H1 (cell line): ENCODE results near the gene TUBGCP5. TPM values are rescaled to one million over a fixed set of nuclear protein-coding genes. Genes with fewer than 3 reads are reported as not detected.

Source experiments
- CHD1 ChIP-seq: IDR thresholded peaks from 2 replicates; pipeline ENCODE4 v1.6.1; 2012; ENCODE audit warnings: low read depth, low read length, improper control_type of control experiment
- CHD2 ChIP-seq: IDR thresholded peaks from 2 replicates; pipeline ENCODE4 v1.6.1; 2012; ENCODE audit warnings: low read length, improper control_type of control experiment
- KDM1A ChIP-seq: fragments of 200-600, 300-600 bp; sonication (generic); IDR thresholded peaks from 2 replicates; pipeline ENCODE4 v1.7.1; 2016; ENCODE audit warnings: mild to moderate bottlenecking, low read length, borderline replicate concordance
- RAD21 ChIP-seq, 2 experiments: IDR thresholded peaks in 1 of 2; conservative IDR thresholded peaks in 1 of 2; 2 replicates each; pipeline ENCODE4 v1.6.1; 2011; ENCODE audit warnings: low read depth in 2 of 2, low read length in 2 of 2, improper control_type of control experiment in 1 of 2, inconsistent platforms in 1 of 2, mild to moderate bottlenecking in 1 of 2, moderate library complexity in 1 of 2
- RFX5 ChIP-seq: IDR thresholded peaks from 2 replicates; pipeline ENCODE4 v1.6.1; 2011; ENCODE audit warnings: low read depth, low read length, improper control_type of control experiment, borderline replicate concordance
- RXRA ChIP-seq: IDR thresholded peaks from 2 replicates; pipeline ENCODE4 v1.6.1; 2011; ENCODE audit warnings: low read depth, mild to moderate bottlenecking, low read length, moderate library complexity; ENCODE audit not compliant: insufficient read depth
- polyA plus RNA-seq, 7 experiments: library from polyadenylated mRNA; depleted of rRNA in 3 of 7; stranded (reverse) in 5 of 7; unstranded in 2 of 7; fragments of >200 nt in 5 of 7; fragments of 200-250 nt in 2 of 7; gene quantifications; 1 replicate in 5 of 7; 2 replicates in 1 of 7; 4 replicates in 1 of 7; pipeline versions ENCODE4 v1.2.1 to v1.2.3, GENCODE V29; 2011 to 2013; ENCODE audit warnings: missing spikeins in 2 of 7, mixed read lengths in 2 of 7
- total RNA-seq: library from RNA; stranded (reverse); fragmentation: NEBNext Ultra II Directional; extraction: Animal tissue kit (Norgen Biotek cat#: 25700); gene quantifications from 2 replicates; pipeline ENCODE4 v1.2.1, GENCODE V29; 2021
- TF ChIP-seq, protein P1 (sequence below): fragments of 300-600 bp; sonication (generic); IDR thresholded peaks from 2 replicates; pipeline ENCODE4 v1.7.1; 2012; ENCODE audit warnings: low read length, moderate library complexity, mild to moderate bottlenecking, inconsistent platforms; ENCODE audit not compliant: insufficient replicate concordance
- TF ChIP-seq, protein P2 (sequence below): IDR thresholded peaks from 2 replicates; pipeline ENCODE4 v1.6.1; 2011; ENCODE audit warnings: low read depth, mild to moderate bottlenecking, low read length; ENCODE audit not compliant: insufficient read depth
- TF ChIP-seq, protein P3 (sequence below): IDR thresholded peaks from 2 replicates; pipeline ENCODE4 v1.6.1; 2012; ENCODE audit warnings: inconsistent platforms

Gene TUBGCP5
- total and polyA plus RNA-seq, 2 of the 8 experiments (the other 6 are each of a cell fraction or from before 2014, with no cell fraction given) = 6.3 to 12.5 TPM

- TF ChIP-seq, protein P1, sequence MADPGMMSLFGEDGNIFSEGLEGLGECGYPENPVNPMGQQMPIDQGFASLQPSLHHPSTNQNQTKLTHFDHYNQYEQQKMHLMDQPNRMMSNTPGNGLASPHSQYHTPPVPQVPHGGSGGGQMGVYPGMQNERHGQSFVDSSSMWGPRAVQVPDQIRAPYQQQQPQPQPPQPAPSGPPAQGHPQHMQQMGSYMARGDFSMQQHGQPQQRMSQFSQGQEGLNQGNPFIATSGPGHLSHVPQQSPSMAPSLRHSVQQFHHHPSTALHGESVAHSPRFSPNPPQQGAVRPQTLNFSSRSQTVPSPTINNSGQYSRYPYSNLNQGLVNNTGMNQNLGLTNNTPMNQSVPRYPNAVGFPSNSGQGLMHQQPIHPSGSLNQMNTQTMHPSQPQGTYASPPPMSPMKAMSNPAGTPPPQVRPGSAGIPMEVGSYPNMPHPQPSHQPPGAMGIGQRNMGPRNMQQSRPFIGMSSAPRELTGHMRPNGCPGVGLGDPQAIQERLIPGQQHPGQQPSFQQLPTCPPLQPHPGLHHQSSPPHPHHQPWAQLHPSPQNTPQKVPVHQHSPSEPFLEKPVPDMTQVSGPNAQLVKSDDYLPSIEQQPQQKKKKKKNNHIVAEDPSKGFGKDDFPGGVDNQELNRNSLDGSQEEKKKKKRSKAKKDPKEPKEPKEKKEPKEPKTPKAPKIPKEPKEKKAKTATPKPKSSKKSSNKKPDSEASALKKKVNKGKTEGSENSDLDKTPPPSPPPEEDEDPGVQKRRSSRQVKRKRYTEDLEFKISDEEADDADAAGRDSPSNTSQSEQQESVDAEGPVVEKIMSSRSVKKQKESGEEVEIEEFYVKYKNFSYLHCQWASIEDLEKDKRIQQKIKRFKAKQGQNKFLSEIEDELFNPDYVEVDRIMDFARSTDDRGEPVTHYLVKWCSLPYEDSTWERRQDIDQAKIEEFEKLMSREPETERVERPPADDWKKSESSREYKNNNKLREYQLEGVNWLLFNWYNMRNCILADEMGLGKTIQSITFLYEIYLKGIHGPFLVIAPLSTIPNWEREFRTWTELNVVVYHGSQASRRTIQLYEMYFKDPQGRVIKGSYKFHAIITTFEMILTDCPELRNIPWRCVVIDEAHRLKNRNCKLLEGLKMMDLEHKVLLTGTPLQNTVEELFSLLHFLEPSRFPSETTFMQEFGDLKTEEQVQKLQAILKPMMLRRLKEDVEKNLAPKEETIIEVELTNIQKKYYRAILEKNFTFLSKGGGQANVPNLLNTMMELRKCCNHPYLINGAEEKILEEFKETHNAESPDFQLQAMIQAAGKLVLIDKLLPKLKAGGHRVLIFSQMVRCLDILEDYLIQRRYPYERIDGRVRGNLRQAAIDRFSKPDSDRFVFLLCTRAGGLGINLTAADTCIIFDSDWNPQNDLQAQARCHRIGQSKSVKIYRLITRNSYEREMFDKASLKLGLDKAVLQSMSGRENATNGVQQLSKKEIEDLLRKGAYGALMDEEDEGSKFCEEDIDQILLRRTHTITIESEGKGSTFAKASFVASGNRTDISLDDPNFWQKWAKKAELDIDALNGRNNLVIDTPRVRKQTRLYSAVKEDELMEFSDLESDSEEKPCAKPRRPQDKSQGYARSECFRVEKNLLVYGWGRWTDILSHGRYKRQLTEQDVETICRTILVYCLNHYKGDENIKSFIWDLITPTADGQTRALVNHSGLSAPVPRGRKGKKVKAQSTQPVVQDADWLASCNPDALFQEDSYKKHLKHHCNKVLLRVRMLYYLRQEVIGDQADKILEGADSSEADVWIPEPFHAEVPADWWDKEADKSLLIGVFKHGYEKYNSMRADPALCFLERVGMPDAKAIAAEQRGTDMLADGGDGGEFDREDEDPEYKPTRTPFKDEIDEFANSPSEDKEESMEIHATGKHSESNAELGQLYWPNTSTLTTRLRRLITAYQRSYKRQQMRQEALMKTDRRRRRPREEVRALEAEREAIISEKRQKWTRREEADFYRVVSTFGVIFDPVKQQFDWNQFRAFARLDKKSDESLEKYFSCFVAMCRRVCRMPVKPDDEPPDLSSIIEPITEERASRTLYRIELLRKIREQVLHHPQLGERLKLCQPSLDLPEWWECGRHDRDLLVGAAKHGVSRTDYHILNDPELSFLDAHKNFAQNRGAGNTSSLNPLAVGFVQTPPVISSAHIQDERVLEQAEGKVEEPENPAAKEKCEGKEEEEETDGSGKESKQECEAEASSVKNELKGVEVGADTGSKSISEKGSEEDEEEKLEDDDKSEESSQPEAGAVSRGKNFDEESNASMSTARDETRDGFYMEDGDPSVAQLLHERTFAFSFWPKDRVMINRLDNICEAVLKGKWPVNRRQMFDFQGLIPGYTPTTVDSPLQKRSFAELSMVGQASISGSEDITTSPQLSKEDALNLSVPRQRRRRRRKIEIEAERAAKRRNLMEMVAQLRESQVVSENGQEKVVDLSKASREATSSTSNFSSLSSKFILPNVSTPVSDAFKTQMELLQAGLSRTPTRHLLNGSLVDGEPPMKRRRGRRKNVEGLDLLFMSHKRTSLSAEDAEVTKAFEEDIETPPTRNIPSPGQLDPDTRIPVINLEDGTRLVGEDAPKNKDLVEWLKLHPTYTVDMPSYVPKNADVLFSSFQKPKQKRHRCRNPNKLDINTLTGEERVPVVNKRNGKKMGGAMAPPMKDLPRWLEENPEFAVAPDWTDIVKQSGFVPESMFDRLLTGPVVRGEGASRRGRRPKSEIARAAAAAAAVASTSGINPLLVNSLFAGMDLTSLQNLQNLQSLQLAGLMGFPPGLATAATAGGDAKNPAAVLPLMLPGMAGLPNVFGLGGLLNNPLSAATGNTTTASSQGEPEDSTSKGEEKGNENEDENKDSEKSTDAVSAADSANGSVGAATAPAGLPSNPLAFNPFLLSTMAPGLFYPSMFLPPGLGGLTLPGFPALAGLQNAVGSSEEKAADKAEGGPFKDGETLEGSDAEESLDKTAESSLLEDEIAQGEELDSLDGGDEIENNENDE = no peak
- TF ChIP-seq RXRA = no peak
- TF ChIP-seq, protein P2, sequence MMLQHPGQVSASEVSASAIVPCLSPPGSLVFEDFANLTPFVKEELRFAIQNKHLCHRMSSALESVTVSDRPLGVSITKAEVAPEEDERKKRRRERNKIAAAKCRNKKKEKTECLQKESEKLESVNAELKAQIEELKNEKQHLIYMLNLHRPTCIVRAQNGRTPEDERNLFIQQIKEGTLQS = no peak
- no peak for TF ChIP-seq RAD21 (IDR thresholded peaks at IDR 0.05 in 1 of 2, conservative IDR thresholded peaks at IDR 0.05 in 1 of 2; ENCODE audit: low read depth in 2 of 2, low read length in 2 of 2)
- no peak for TF ChIP-seq CHD2
- TF ChIP-seq, protein P3, sequence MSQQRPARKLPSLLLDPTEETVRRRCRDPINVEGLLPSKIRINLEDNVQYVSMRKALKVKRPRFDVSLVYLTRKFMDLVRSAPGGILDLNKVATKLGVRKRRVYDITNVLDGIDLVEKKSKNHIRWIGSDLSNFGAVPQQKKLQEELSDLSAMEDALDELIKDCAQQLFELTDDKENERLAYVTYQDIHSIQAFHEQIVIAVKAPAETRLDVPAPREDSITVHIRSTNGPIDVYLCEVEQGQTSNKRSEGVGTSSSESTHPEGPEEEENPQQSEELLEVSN = no peak
- no peak for TF ChIP-seq KDM1A
- TF ChIP-seq CHD1 = no peak
- no peak for TF ChIP-seq RFX5
Measured at GRCh38 chr15:23003736-23004135, 35.6 kb downstream of the TUBGCP5 start (continued).
